GM12891 (cell line): ENCODE measurements around the gene MTNR1A.

ENCODE experiments used
- POLR2A ChIP-seq: IDR thresholded peaks from 2 replicates; pipeline ENCODE4 v1.6.1; 2011; ENCODE audit warnings: low read depth, low read length, control low read depth
- POLR2AphosphoS5 ChIP-seq: IDR thresholded peaks from 2 replicates; pipeline ENCODE4 v1.6.1; 2011; ENCODE audit warnings: low read depth, low read length, control low read depth

DNA sequence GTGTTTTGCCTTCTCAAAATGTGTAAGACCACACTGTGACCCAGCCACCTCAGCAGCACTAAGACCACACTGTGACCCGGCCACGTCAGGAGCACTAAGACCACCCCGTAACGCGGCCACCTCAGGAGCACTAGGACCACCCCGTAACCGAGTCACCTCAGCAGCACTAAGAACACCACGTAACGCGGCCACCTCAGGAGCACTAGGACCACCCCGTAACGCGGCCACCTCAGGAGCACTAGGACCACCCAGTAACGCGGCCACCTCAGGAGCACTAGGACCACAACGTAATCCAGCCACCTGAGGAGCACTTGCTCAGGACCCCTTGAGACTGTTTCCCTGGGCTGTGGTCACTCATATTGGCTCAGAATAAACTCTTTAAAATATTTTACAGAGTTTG lies 71.7 kb downstream of the MTNR1A start:
- TF ChIP-seq POLR2AphosphoS5: no peak
- no peak for TF ChIP-seq POLR2A
